PC-3 (cell line): ENCODE data around the gene CEP63.

Experiments
- CTCF ChIP-seq: fragments of 300-600 bp; sonication (generic); conservative IDR thresholded peaks from 2 replicates; pipeline ENCODE4 v1.5.1; 2017; ENCODE audit warnings: antibody characterized with exemption, low read depth, mild to moderate bottlenecking, low read length
- EZH2 ChIP-seq: fragments of 300-600 bp; sonication (generic); IDR thresholded peaks from one replicate; pipeline ENCODE4 v1.6.1; 2017; ENCODE audit warnings: antibody characterized with exemption, mild to moderate bottlenecking, low read length; ENCODE audit not compliant: unreplicated experiment

DNA sequence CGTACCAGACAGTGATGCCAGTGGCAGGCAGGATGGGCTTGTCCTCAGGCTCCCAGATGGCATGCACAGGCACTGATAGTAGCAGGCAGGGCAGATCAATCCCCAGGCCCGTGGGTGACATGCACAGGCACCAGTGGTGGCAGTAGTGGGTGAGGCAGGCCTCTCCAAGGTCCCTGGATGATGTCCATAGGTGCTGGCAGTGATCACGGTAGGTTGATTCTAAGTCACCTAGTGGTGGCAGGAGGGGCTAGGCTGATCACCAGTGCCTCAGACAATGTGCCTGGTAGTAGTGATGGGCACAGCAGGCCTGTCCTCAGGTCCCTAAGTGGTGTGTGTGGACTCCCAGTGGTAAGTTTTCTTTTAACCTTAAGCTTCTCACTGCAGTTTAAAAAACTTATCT, 19.6 kb downstream of the CEP63 start:
- TF ChIP-seq CTCF (no peak), EZH2 (no peak)
